DND-41 (cell line): ENCODE data around the gene PRRG3.

Experiments
- ATAC-seq: fragments of 200-7000 bp; cut with Tn5 transposase; 3 replicates; pipeline ENCODE4 v1.9.1; 2021; ENCODE audit warnings: low read depth; ENCODE audit not compliant: insufficient read depth
- DNase-seq: peaks from one replicate; pipeline ENCODE4 v3.0.0-alpha.2; 2020
- H2AFZ ChIP-seq: 2 replicates; pipeline ENCODE4 v1.6.0; 2012; ENCODE audit warnings: low read depth, low read length
- H3K27ac ChIP-seq: 2 replicates; pipeline ENCODE4 v1.5.1; 2012; ENCODE audit warnings: low read length, inconsistent platforms
- H3K27me3 ChIP-seq: fragments of 200-600 bp; sonication (generic); 2 replicates; pipeline ENCODE4 v1.6.0; 2012; ENCODE audit warnings: low read length, mild to moderate bottlenecking, inconsistent platforms; ENCODE audit not compliant: insufficient read depth, poor library complexity
- H3K36me3 ChIP-seq: 2 replicates; pipeline ENCODE4 v1.5.1; 2012; ENCODE audit warnings: low read length, inconsistent platforms; ENCODE audit not compliant: insufficient read depth
- H3K4me1 ChIP-seq: 2 replicates; pipeline ENCODE4 v1.5.1; 2012; ENCODE audit warnings: mild to moderate bottlenecking, low read length; ENCODE audit not compliant: insufficient read depth
- H3K4me2 ChIP-seq: 2 replicates; pipeline ENCODE4 v1.6.0; 2012; ENCODE audit warnings: mild to moderate bottlenecking, moderate library complexity, low read length, inconsistent platforms; ENCODE audit not compliant: insufficient read depth
- H3K4me3 ChIP-seq, 2 experiments: fragments of 200-600 bp in 1 of 2; shearing (Covaris generic) in 1 of 2; 2 replicates each; pipeline ENCODE4 v1.5.1; 2012 to 2016; ENCODE audit warnings: inconsistent platforms in 2 of 2, low read length in 2 of 2, mild to moderate bottlenecking in 2 of 2, low read depth in 1 of 2, moderate library complexity in 1 of 2
- H3K79me2 ChIP-seq: 2 replicates; pipeline ENCODE4 v1.6.0; 2012; ENCODE audit warnings: low read length, inconsistent platforms; ENCODE audit not compliant: insufficient read depth
- H3K9ac ChIP-seq: 2 replicates; pipeline ENCODE4 v1.6.0; 2012; ENCODE audit warnings: low read depth, mild to moderate bottlenecking, inconsistent platforms, low read length, moderate library complexity
- H3K9me3 ChIP-seq: 2 replicates; pipeline ENCODE4 v1.5.1; 2012; ENCODE audit warnings: low read length, moderate library complexity, mild to moderate bottlenecking, inconsistent platforms; ENCODE audit not compliant: insufficient read depth, severe bottlenecking
- H4K20me1 ChIP-seq: 2 replicates; pipeline ENCODE4 v1.6.0; 2012; ENCODE audit warnings: low read length; ENCODE audit not compliant: insufficient read depth
- CTCF ChIP-seq: IDR thresholded peaks from 2 replicates; pipeline ENCODE4 v1.5.1; 2012; ENCODE audit warnings: borderline replicate concordance, low read length, moderate library complexity, mild to moderate bottlenecking; ENCODE audit not compliant: poor library complexity, severe bottlenecking; ENCODE audit errors: extremely low read depth
- EZH2 ChIP-seq: IDR thresholded peaks from 3 replicates; pipeline ENCODE4 v1.6.1; 2012; ENCODE audit warnings: borderline replicate concordance, low read depth, mild to moderate bottlenecking, moderate library complexity, low read length, inconsistent platforms; ENCODE audit not compliant: severe bottlenecking

PRRG3 gene

DNA sequence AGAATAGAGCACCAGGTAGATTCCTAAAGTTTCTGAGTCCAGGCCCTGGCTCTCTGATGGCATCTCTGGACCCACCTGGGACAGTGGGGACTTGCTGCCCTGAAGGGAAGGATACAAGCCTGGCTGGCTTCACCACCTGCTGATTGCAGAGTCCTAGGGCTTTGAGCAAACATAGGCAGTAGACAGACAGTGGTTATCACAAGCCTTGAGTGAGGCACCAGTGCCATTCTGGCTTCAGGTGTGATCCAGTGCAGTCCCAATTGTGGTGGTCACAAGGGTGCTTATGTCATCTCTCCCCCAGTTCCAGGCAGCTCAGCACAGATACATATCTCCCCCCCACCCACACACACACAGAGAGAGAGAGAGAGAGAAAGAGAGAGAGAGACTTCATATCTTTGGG lies 6.6 kb upstream of the PRRG3 start:
- Histone ChIP-seq H2AFZ (no peak overlapping the region), H3K27ac (no peak overlapping the region), H3K4me1 (no peaks in the 10 kb centered on the region), H3K9ac (no peak overlapping the region), H3K4me2 (no peak overlapping the region), H3K79me2 (no peaks in the 10 kb centered on the region), H3K36me3 (no peaks in the 10 kb centered on the region), H3K4me3 (no peak overlapping the region), H3K27me3 (no peaks in the 10 kb centered on the region), H3K9me3 (no peaks in the 10 kb centered on the region), H4K20me1 (no peaks in the 10 kb centered on the region)
- no peak for TF ChIP-seq CTCF
- no peak for TF ChIP-seq EZH2
- DNase-seq = no peak
- ATAC-seq = no peak

DNA sequence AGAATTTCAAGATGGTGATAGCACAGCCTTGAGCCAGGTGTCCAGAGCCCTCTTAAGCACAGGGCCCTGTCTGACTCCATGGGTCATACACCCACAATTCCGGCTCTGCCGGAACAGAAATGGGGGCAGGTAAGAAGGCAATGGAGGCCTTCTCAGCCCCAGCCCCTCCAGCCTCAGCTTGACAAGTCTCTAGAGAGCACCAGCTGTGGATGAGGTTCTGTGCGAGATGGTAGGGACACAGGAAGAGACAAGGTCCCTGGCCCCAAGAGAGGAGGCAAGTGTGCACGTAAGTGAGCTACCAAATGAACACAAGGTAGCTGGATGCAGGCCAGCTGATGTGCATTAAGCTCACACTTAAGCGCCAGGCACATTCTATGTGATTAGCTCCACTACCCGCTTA lies 2.4 kb upstream of the PRRG3 start:
- Histone ChIP-seq H3K4me2 (no peak overlapping the region), H3K9me3 (no peaks in the 10 kb centered on the region), H3K27ac (no peak overlapping the region), H3K27me3 (no peaks in the 10 kb centered on the region), H3K9ac (no peak overlapping the region), H3K4me3 (no peak overlapping the region), H2AFZ (no peak overlapping the region), H3K4me1 (no peaks in the 10 kb centered on the region), H3K36me3 (no peaks in the 10 kb centered on the region), H3K79me2 (no peaks in the 10 kb centered on the region), H4K20me1 (no peaks in the 10 kb centered on the region)
- TF ChIP-seq EZH2 = no peak
- no peak for TF ChIP-seq CTCF
- DNase-seq = no peak
- no peak for ATAC-seq

DNA sequence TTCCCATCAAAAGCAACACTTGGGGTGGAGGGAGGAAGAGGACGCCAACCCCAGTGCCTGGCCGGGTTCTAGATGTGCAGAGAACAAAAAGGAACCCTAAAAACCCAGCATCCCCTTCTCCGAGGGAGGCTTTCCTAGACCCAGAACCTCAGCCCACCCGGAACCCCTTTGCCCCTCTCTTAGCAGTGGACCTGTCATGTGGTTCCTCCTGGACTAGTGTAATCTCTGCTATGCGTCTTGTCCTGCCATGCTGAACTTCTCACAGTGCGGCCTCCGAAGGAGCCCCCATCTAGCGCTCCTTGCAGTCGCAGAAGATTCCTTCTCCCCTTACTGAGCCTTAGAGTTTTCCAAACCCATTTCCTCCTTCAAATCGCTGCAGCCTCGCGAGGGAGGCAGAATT lies 1.1 kb upstream of the PRRG3 start:
- H3K9ac ChIP-seq = no peak overlapping the region
- H2AFZ ChIP-seq = no peak overlapping the region
- H3K4me3 ChIP-seq = no peak overlapping the region

More for the DNA sequence above, 1.1 kb upstream of the PRRG3 start:
- H3K79me2 ChIP-seq = no peaks in the 10 kb centered on the region
- no peaks in the 10 kb centered on the region for H3K36me3 ChIP-seq
- no peak overlapping the region for H3K27ac ChIP-seq
- no peaks in the 10 kb centered on the region for H3K9me3 ChIP-seq
- H3K27me3 ChIP-seq = no peaks in the 10 kb centered on the region
- no peak overlapping the region for H3K4me2 ChIP-seq
- no peaks in the 10 kb centered on the region for H4K20me1 ChIP-seq
- ATAC-seq (no peak), DNase-seq (no peak)
- H3K4me1 ChIP-seq = no peaks in the 10 kb centered on the region
- TF ChIP-seq EZH2 = no peak
- no peak for TF ChIP-seq CTCF
